ENCODE data around the gene SCN10A. TPM values are rescaled to one million over a fixed set of nuclear protein-coding genes. Genes with fewer than 3 reads are reported as not detected.

The SCN10A gene
- total and polyA plus RNA-seq, 9 of the 15 experiments (the other 6 are each of a cell fraction or from before 2014, with no cell fraction given), result not detected

DNA sequence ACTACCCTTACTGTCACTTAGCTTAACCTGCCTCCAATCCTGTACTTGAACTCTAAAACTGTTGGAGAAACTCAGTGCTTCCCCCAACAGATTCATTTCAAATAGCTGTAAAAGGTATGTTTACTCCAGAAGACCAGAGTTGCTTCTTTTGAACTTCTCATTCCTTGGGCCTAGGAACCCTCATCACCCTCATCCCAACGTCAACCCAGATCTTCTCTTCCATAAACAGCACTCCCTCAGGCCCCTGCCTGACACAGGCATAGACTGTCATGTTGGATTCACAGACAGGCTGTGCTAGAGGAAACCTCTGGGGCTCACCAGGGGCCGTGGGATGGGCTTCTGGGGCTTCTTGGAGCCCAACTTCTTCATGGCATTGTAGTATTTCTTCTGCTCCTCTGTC lies 109.1 kb downstream of the SCN10A start:
- Histone ChIP-seq H3K36me3 (ENCODE audit: control insufficient read depth, insufficient read depth, low read length) (no peaks in the 10 kb centered on the region), H4K20me1 (replicated peaks; ENCODE audit: control insufficient read depth, insufficient read depth, low read length) (no peaks in the 10 kb centered on the region; the same call in 1 of the 2 replicates), H3K9ac (ENCODE audit: insufficient read depth in 1 of 2, low read depth in 2 of 2, low read length in 2 of 2) (no peak overlapping the region), H3K27me3 (ENCODE audit: control insufficient read depth in 2 of 2, insufficient read depth in 2 of 2, low read length in 2 of 2) (peaks cover 0 to 8% of the 10 kb centered on the region in 2 experiments; a peak in 2 of 5 replicates), H3K4me1 (replicated peaks in 1 of 2; ENCODE audit: control insufficient read depth in 2 of 2, insufficient read depth in 2 of 2, low read length in 2 of 2) (no peaks in the 10 kb centered on the region), H3K79me2 (ENCODE audit: control insufficient read depth, insufficient read depth, low read length) (no peaks in the 10 kb centered on the region), H3K4me2 (ENCODE audit: insufficient read depth, low read length) (no peak overlapping the region), H3K27ac (ENCODE audit: extremely low read depth, low read depth, low read length) (no peak overlapping the region), H3K9me1 (ENCODE audit: control insufficient read depth, insufficient read depth, low read length) (no peaks in the 10 kb centered on the region), H3K4me3 (no peak overlapping the region), H3K9me3 (replicated peaks; ENCODE audit: control insufficient read depth, insufficient read depth, low read depth, low read length) (no peaks in the 10 kb centered on the region), H2AFZ (ENCODE audit: low read depth, low read length) (no peak overlapping the region)
- intact Hi-C loops (cut with micrococcal nuclease), result no loop called here
- ChIA-PET CTCF (ENCODE audit: low intra/inter-chr PET ratio) (no interaction called here), POLR2A (no interaction called here)
- in situ Hi-C loops (cut with MboI), result no loop called here
- no peak for DNase-seq (ENCODE audit: extremely low read depth in 1 of 4, low spot score in 3 of 4)
- no TSS peak for BruUV-seq (replicated peaks)
- WGBS (ENCODE audit: insufficient coverage, low coverage, missing lambda C conversion rate), result 0% methylated on average over 2 of the region's 2 CpGs
- no peak for ATAC-seq
- no peak for FAIRE-seq
- TF ChIP-seq SAFB (IDR thresholded peaks at IDR 0.05; ENCODE audit: borderline replicate concordance, low read depth, low read length) (no peak), HIVEP1 (CRISPR knock-in tag; IDR thresholded peaks at IDR 0.05) (no peak), MAZ (CRISPR knock-in tag; conservative IDR thresholded peaks at IDR 0.05 in 1 of 2, IDR thresholded peaks at IDR 0.05 in 1 of 2) (no peak), FOXK2 (conservative IDR thresholded peaks at IDR 0.05 in 1 of 2, IDR thresholded peaks at IDR 0.05 in 1 of 2; ENCODE audit: low read depth in 2 of 2) (no peak), KLF10 (CRISPR knock-in tag; IDR thresholded peaks at IDR 0.05) (no peak), ZNF174 (CRISPR knock-in tag; IDR thresholded peaks at IDR 0.05) (no peak), ASH1L (IDR thresholded peaks at IDR 0.05; ENCODE audit: borderline replicate concordance, low read depth, partially characterized antibody) (no peak), XRCC3 (IDR thresholded peaks at IDR 0.05) (no peak), ZNF354B (CRISPR knock-in tag; IDR thresholded peaks at IDR 0.05) (no peak), ZC3H8 (IDR thresholded peaks at IDR 0.05) (no peak), SAFB2 (IDR thresholded peaks at IDR 0.05; ENCODE audit: borderline replicate concordance, low read depth, low read length, severe bottlenecking) (no peak)
- TF ChIP-seq, protein P1, sequence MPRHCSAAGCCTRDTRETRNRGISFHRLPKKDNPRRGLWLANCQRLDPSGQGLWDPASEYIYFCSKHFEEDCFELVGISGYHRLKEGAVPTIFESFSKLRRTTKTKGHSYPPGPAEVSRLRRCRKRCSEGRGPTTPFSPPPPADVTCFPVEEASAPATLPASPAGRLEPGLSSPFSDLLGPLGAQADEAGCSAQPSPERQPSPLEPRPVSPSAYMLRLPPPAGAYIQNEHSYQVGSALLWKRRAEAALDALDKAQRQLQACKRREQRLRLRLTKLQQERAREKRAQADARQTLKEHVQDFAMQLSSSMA (CRISPR knock-in tag; IDR thresholded peaks at IDR 0.05), result no peak
- TF ChIP-seq, protein P2, sequence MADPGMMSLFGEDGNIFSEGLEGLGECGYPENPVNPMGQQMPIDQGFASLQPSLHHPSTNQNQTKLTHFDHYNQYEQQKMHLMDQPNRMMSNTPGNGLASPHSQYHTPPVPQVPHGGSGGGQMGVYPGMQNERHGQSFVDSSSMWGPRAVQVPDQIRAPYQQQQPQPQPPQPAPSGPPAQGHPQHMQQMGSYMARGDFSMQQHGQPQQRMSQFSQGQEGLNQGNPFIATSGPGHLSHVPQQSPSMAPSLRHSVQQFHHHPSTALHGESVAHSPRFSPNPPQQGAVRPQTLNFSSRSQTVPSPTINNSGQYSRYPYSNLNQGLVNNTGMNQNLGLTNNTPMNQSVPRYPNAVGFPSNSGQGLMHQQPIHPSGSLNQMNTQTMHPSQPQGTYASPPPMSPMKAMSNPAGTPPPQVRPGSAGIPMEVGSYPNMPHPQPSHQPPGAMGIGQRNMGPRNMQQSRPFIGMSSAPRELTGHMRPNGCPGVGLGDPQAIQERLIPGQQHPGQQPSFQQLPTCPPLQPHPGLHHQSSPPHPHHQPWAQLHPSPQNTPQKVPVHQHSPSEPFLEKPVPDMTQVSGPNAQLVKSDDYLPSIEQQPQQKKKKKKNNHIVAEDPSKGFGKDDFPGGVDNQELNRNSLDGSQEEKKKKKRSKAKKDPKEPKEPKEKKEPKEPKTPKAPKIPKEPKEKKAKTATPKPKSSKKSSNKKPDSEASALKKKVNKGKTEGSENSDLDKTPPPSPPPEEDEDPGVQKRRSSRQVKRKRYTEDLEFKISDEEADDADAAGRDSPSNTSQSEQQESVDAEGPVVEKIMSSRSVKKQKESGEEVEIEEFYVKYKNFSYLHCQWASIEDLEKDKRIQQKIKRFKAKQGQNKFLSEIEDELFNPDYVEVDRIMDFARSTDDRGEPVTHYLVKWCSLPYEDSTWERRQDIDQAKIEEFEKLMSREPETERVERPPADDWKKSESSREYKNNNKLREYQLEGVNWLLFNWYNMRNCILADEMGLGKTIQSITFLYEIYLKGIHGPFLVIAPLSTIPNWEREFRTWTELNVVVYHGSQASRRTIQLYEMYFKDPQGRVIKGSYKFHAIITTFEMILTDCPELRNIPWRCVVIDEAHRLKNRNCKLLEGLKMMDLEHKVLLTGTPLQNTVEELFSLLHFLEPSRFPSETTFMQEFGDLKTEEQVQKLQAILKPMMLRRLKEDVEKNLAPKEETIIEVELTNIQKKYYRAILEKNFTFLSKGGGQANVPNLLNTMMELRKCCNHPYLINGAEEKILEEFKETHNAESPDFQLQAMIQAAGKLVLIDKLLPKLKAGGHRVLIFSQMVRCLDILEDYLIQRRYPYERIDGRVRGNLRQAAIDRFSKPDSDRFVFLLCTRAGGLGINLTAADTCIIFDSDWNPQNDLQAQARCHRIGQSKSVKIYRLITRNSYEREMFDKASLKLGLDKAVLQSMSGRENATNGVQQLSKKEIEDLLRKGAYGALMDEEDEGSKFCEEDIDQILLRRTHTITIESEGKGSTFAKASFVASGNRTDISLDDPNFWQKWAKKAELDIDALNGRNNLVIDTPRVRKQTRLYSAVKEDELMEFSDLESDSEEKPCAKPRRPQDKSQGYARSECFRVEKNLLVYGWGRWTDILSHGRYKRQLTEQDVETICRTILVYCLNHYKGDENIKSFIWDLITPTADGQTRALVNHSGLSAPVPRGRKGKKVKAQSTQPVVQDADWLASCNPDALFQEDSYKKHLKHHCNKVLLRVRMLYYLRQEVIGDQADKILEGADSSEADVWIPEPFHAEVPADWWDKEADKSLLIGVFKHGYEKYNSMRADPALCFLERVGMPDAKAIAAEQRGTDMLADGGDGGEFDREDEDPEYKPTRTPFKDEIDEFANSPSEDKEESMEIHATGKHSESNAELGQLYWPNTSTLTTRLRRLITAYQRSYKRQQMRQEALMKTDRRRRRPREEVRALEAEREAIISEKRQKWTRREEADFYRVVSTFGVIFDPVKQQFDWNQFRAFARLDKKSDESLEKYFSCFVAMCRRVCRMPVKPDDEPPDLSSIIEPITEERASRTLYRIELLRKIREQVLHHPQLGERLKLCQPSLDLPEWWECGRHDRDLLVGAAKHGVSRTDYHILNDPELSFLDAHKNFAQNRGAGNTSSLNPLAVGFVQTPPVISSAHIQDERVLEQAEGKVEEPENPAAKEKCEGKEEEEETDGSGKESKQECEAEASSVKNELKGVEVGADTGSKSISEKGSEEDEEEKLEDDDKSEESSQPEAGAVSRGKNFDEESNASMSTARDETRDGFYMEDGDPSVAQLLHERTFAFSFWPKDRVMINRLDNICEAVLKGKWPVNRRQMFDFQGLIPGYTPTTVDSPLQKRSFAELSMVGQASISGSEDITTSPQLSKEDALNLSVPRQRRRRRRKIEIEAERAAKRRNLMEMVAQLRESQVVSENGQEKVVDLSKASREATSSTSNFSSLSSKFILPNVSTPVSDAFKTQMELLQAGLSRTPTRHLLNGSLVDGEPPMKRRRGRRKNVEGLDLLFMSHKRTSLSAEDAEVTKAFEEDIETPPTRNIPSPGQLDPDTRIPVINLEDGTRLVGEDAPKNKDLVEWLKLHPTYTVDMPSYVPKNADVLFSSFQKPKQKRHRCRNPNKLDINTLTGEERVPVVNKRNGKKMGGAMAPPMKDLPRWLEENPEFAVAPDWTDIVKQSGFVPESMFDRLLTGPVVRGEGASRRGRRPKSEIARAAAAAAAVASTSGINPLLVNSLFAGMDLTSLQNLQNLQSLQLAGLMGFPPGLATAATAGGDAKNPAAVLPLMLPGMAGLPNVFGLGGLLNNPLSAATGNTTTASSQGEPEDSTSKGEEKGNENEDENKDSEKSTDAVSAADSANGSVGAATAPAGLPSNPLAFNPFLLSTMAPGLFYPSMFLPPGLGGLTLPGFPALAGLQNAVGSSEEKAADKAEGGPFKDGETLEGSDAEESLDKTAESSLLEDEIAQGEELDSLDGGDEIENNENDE (IDR thresholded peaks at IDR 0.05; ENCODE audit: low read depth, low read length), result no peak
